HepG2 (cell line): ENCODE results near the gene MVP. TPM values are rescaled to one million over a fixed set of nuclear protein-coding genes. Genes with fewer than 3 reads are reported as not detected.
A peak's percentile ranks its signal among the peaks of the same experiment; 100 is the strongest.

ENCODE experiments used
- ATAC-seq: fragments of 200-7000 bp; cut with Tn5 transposase; 3 replicates; pipeline ENCODE4 v1.9.1; 2020; ENCODE audit warnings: mild to moderate bottlenecking, moderate library complexity
- BruUV-seq: library from RNA; stranded (reverse); fragments of 400-500 nt; replicated peaks from 2 replicates; lab custom pipeline; 2021; lab: Mats Ljungman, UMichigan
- CTCF ChIA-PET: fragments of 300-600 bp; formaldehyde crosslinking; extraction: SDS; loops from one replicate; lab custom pipeline; 2021; ENCODE audit warnings: low total read pairs, inconsistent platforms, low intra/inter-chr PET ratio; lab: Yijun Ruan, JAX
- POLR2A ChIA-PET: fragments of 350-600 bp; sonication (Branson Sonifier 250); formaldehyde crosslinking; loops from one replicate; lab custom pipeline; 2020; ENCODE audit warnings: antibody characterized with exemption, inconsistent platforms; lab: Yijun Ruan, JAX
- DNase-seq: peaks from one replicate; pipeline ENCODE4 v3.0.0-alpha.2; 2015; ENCODE audit warnings: low spot score
- FAIRE-seq: peaks from 3 replicates; lab custom pipeline; 2011; peaks lifted over from hg19 to GRCh38; lab: Jason Lieb, UNC
- H2AFZ ChIP-seq: one replicate; pipeline ENCODE4 v1.6.1; 2011; ENCODE audit warnings: low read length, inconsistent platforms
- H3K27ac ChIP-seq: fragments of 300-600 bp; 3 replicates; pipeline ENCODE4 v1.8.0; 2011; ENCODE audit warnings: mixed run types, mild to moderate bottlenecking, mixed read lengths, low read length, inconsistent platforms; ENCODE audit not compliant: insufficient read depth; ENCODE audit errors: extremely low read length
- H3K27me3 ChIP-seq, 2 experiments: fragments of 200-600 bp in 1 of 2; 2 replicates in 1 of 2; 3 replicates in 1 of 2; pipeline versions ENCODE4 v1.6.0 to v1.8.0; 2011; ENCODE audit warnings: low read length in 2 of 2, mild to moderate bottlenecking in 2 of 2, moderate library complexity in 2 of 2, inconsistent platforms in 1 of 2; ENCODE audit not compliant: insufficient read depth in 2 of 2, control insufficient read depth in 1 of 2
- H3K36me3 ChIP-seq, 2 experiments: fragments of 200-600 bp in 1 of 2; replicated peaks in 1 of 2; 2 replicates in 1 of 2; 3 replicates in 1 of 2; pipeline versions ENCODE4 v1.5.1 to v1.8.0; 2011; ENCODE audit warnings: low read length in 2 of 2, inconsistent platforms in 1 of 2; ENCODE audit not compliant: insufficient read depth in 2 of 2, control insufficient read depth in 1 of 2
- H3K4me1 ChIP-seq: 2 replicates; pipeline ENCODE4 v1.5.1; 2012; ENCODE audit warnings: low read length, inconsistent platforms; ENCODE audit not compliant: insufficient read depth
- H3K4me2 ChIP-seq: 2 replicates; pipeline ENCODE4 v1.6.0; 2011; ENCODE audit warnings: low read depth, low read length, inconsistent platforms
- H3K4me3 ChIP-seq, 3 experiments: fragments of 200-600 bp in 1 of 3; sonication (generic), shearing (Covaris generic) in 1 of 3; replicated peaks in 1 of 3; 2 replicates each; pipeline ENCODE4 v1.5.1; 2011 to 2016; ENCODE audit warnings: low read length in 3 of 3, inconsistent platforms in 2 of 3, low read depth in 2 of 3, mild to moderate bottlenecking in 2 of 3, control low read depth in 1 of 3, mixed read lengths in 1 of 3; ENCODE audit not compliant: insufficient read depth in 1 of 3
- H3K79me2 ChIP-seq: one replicate; pipeline ENCODE4 v1.6.1; 2011; ENCODE audit warnings: low read length, inconsistent platforms; ENCODE audit not compliant: insufficient read depth
- H3K9ac ChIP-seq: 2 replicates; pipeline ENCODE4 v1.6.0; 2011; ENCODE audit warnings: mild to moderate bottlenecking, low read depth, low read length, inconsistent platforms; ENCODE audit not compliant: insufficient read depth
- H3K9me3 ChIP-seq: 2 replicates; pipeline ENCODE4 v1.5.1; 2012; ENCODE audit warnings: mild to moderate bottlenecking, low read length
- H4K20me1 ChIP-seq: 2 replicates; pipeline ENCODE4 v1.6.0; 2011; ENCODE audit warnings: inconsistent platforms, mild to moderate bottlenecking, low read length, moderate library complexity; ENCODE audit not compliant: insufficient read depth
- KDM5B ChIP-seq: sonication (generic); formaldehyde crosslinking; IDR thresholded peaks from 2 replicates; pipeline ENCODE4 v1.4.0; 2020; ENCODE audit warnings: missing genetic modification reagents, mild to moderate bottlenecking, borderline replicate concordance
- NFE2L2 ChIP-seq: fragments of 150-350 bp; IDR thresholded peaks from 2 replicates; pipeline ENCODE4 v1.6.1; 2014; ENCODE audit warnings: low read length
- PAXIP1 ChIP-seq: sonication (generic); formaldehyde crosslinking; conservative IDR thresholded peaks from 2 replicates; pipeline ENCODE4 v1.4.0; 2020; ENCODE audit warnings: mild to moderate bottlenecking, missing genetic modification reagents, moderate library complexity
- RAD51 ChIP-seq: fragments of 450-650 bp; IDR thresholded peaks from 2 replicates; pipeline ENCODE4 v1.6.1; 2016; ENCODE audit warnings: borderline replicate concordance
- RELA ChIP-seq: sonication (generic); formaldehyde crosslinking; IDR thresholded peaks from 2 replicates; pipeline ENCODE4 v1.4.0; 2020; ENCODE audit warnings: missing genetic modification reagents
- ZNF12 ChIP-seq: sonication (generic); formaldehyde crosslinking; IDR thresholded peaks from 2 replicates; pipeline ENCODE4 v1.5.0; 2020; ENCODE audit warnings: missing genetic modification reagents
- ZNF451 ChIP-seq: sonication (generic); formaldehyde crosslinking; IDR thresholded peaks from 2 replicates; pipeline ENCODE4 v1.5.0; 2020; ENCODE audit warnings: mild to moderate bottlenecking, missing genetic modification reagents
- WGBS: methylation state at CpG from one replicate; pipeline ENCODE4 v1.1.6; 2017; ENCODE audit warnings: low lambda C conversion rate; 5-methylcytosine and 5-hydroxymethylcytosine counted together
- in situ Hi-C: cut with HindIII; loops from 2 replicates; pipeline ENCODE4 v1.10.0; 2017; ENCODE audit warnings: low pct_unique_long_range_greater_than_20kb; ENCODE audit not compliant: extremely low pct_ligation_motif_present
- intact Hi-C: fragments of 100-400 bp; cut with micrococcal nuclease; formaldehyde crosslinking; loops from one replicate; pipeline ENCODE4 v1.10.0; 2022; ENCODE audit not compliant: unreplicated experiment
- polyA plus RNA-seq, 8 experiments: library from polyadenylated mRNA; depleted of rRNA in 3 of 8; stranded (reverse) in 7 of 8; unstranded in 1 of 8; fragments of >200 nt; fragmentation: Illumina TruSeq in 4 of 8; extraction: Trizol in 4 of 8; gene quantifications; 2 replicates each; pipeline versions ENCODE4 v1.2.1 to v1.2.3, GENCODE V29; 2011 to 2016; ENCODE audit warnings: low read depth in 4 of 8, missing spikeins in 1 of 8, mixed read lengths in 1 of 8; ENCODE audit not compliant: insufficient read depth in 1 of 8
- total RNA-seq, 5 experiments: library from RNA; depleted of rRNA; stranded (reverse); fragments of >200 nt; fragmentation: Illumina TruSeq; extraction: Trizol; gene quantifications; 2 replicates each; pipeline ENCODE4 v1.2.3, GENCODE V29; 2016; ENCODE audit warnings: low read depth in 1 of 5

The MVP gene
- total and polyA plus RNA-seq, 2 of the 13 experiments (the other 11 are each of a cell fraction or from before 2014, with no cell fraction given) = 22.9 to 43.5 TPM

- 96% methylated on average over 3 of the region's 3 CpGs for WGBS
These were observed 73.3 kb downstream of the MVP start for GRCh38 chr16:29893553-29893952.

More at GRCh38 chr16:29893553-29893952, 73.3 kb downstream of the MVP start:
- in situ Hi-C loops = no loop called here
- Histone ChIP-seq H3K4me3 (no peak overlapping the region), H4K20me1 (no peaks in the 10 kb centered on the region), H3K79me2 (no peaks in the 10 kb centered on the region), H2AFZ (no peak overlapping the region), H3K4me1 (peaks cover 47% of the 10 kb centered on the region), H3K9me3 (no peaks in the 10 kb centered on the region), H3K4me2 (no peak overlapping the region), H3K9ac (no peak overlapping the region), H3K27ac (no peak overlapping the region), H3K36me3 (no peaks in the 10 kb centered on the region), H3K27me3 (no peaks in the 10 kb centered on the region)
- ATAC-seq (no peak), FAIRE-seq (peak; percentile 34), DNase-seq (no peak)
- CTCF ChIA-PET = no interaction called here
- no TSS peak for BruUV-seq
- intact Hi-C loops = loop anchor here (2.0 kb wide), 1 partner anchor 31 kb away; the partner anchor contains the start of gene CDIPT
- POLR2A ChIA-PET = interaction anchor here (1.1 to 1.4 kb wide), 2 partner anchors 8 to 32 kb away, joined by 3 to 4 read pairs; partner anchors contain the start of gene KCTD13
- TF ChIP-seq NFE2L2 = no peak
- TF ChIP-seq PAXIP1 (CRISPR knock-in tag) = no peak
- TF ChIP-seq ZNF451 = no peak
- TF ChIP-seq ZNF12 (CRISPR knock-in tag) = no peak
- TF ChIP-seq RELA (CRISPR knock-in tag) = no peak
- no peak for TF ChIP-seq RAD51
- no peak for TF ChIP-seq KDM5B (CRISPR knock-in tag)
